ENCODE data around the gene PRRG2.

DNA sequence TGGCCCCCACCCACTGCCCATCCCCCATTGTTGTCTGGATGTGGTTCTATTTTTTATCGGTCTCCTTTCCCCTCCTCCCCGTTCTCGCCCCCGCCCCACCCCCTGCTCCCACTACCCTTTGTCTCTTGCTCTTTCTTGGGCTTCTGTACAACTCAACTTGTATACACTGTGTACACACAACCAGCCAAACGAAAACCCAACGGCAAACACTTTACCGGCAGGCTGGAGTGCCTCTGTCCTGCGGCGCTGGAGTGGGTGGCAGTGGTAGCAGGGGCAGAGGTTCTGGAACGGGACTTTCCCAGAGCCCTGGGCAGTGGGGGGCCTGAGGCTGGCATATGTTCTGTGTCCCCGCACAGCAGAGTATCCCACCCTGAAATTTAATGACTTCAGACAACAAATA lies 45.1 kb downstream of the PRRG2 start:
- no peak for TF ChIP-seq EP300 (IDR thresholded peaks at IDR 0.05; ENCODE audit: borderline replicate concordance in 1 of 2, low read depth in 1 of 2, low read length in 1 of 2)
- TF ChIP-seq, protein P1, sequence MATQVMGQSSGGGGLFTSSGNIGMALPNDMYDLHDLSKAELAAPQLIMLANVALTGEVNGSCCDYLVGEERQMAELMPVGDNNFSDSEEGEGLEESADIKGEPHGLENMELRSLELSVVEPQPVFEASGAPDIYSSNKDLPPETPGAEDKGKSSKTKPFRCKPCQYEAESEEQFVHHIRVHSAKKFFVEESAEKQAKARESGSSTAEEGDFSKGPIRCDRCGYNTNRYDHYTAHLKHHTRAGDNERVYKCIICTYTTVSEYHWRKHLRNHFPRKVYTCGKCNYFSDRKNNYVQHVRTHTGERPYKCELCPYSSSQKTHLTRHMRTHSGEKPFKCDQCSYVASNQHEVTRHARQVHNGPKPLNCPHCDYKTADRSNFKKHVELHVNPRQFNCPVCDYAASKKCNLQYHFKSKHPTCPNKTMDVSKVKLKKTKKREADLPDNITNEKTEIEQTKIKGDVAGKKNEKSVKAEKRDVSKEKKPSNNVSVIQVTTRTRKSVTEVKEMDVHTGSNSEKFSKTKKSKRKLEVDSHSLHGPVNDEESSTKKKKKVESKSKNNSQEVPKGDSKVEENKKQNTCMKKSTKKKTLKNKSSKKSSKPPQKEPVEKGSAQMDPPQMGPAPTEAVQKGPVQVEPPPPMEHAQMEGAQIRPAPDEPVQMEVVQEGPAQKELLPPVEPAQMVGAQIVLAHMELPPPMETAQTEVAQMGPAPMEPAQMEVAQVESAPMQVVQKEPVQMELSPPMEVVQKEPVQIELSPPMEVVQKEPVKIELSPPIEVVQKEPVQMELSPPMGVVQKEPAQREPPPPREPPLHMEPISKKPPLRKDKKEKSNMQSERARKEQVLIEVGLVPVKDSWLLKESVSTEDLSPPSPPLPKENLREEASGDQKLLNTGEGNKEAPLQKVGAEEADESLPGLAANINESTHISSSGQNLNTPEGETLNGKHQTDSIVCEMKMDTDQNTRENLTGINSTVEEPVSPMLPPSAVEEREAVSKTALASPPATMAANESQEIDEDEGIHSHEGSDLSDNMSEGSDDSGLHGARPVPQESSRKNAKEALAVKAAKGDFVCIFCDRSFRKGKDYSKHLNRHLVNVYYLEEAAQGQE (IDR thresholded peaks at IDR 0.05; ENCODE audit: low read depth, low read length) = no peak
- TF ChIP-seq, protein P2, sequence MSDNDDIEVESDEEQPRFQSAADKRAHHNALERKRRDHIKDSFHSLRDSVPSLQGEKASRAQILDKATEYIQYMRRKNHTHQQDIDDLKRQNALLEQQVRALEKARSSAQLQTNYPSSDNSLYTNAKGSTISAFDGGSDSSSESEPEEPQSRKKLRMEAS (IDR thresholded peaks at IDR 0.05; ENCODE audit: low read depth) = no peak

Measured in SK-N-SH (cell line).